Stimulated activated naive B cell treated with anti-CD40 and anti-IgM and Interleukin-4, amounts not matched to agents 10 μg/mL and 1 μg/mL and 100 μg/mL, for 72 hours (primary cell): ENCODE data around the gene TUT4.

Experiments used
- ATAC-seq, 2 donors: fragments of 150-1000 bp; cut with Tn5 transposase; replicated peaks; 2 replicates each; pipeline ENCODE4 v1.10.0; 2021; ENCODE audit warnings: moderate library complexity in 1 of 2
- DNase-seq: peaks from one replicate; pipeline ENCODE4 v3.0.0; 2021
- H3K27ac Mint-ChIP-seq: one replicate; pipeline ENCODE4 v1.8.0; 2022; ENCODE audit warnings: mild to moderate bottlenecking, mixed read lengths
- H3K27me3 Mint-ChIP-seq, 2 donors: one replicate each; pipeline ENCODE4 v1.8.0; 2022; ENCODE audit warnings: mixed read lengths in 2 of 2
- H3K36me3 Mint-ChIP-seq, 2 donors: one replicate each; pipeline ENCODE4 v1.8.0; 2022; ENCODE audit warnings: mixed read lengths in 2 of 2, mild to moderate bottlenecking in 1 of 2
- H3K4me1 Mint-ChIP-seq, 2 donors: one replicate each; pipeline ENCODE4 v1.8.0; 2022; ENCODE audit warnings: mixed read lengths in 2 of 2, mild to moderate bottlenecking in 1 of 2
- H3K4me3 Mint-ChIP-seq, 2 donors: one replicate each; pipeline ENCODE4 v1.8.0; 2022; ENCODE audit warnings: mild to moderate bottlenecking in 2 of 2, mixed read lengths in 2 of 2, moderate library complexity in 1 of 2
- H3K9me3 Mint-ChIP-seq, 2 donors: one replicate each; pipeline ENCODE4 v1.8.0; 2022; ENCODE audit warnings: mixed read lengths in 2 of 2, mild to moderate bottlenecking in 1 of 2

The TUT4 gene

DNA sequence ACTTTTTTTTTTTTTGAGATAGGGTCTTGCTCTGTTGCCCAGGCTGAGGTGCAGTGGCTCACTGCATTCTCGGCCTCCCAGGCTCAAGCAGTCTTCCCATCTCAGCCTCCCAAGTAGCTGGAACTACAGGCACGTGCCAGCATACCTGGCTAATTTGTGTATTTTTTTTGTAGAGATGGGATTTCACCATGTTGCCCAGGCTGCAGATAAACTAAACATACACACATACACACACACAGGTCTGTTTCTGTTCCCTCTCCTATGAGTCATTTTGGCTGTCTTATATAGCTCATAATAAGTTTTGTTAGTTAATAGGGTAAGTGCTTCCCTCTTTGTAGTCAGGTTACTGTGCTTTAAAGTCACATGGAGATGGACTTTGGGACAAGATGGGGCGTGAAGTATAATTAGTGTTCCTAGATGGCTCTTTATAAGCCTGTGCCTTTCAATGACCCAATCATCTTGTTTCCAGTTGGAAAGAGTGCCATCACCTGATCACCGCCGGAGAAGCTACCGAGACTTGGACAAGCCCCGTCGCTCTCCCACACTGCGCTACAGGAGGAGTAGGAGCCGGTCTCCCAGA is 139.4 kb downstream of the TUT4 start:
- H3K4me3 Mint-ChIP-seq, result no peak overlapping the region
- no peak overlapping the region for H3K27ac Mint-ChIP-seq
- no peaks in the 10 kb centered on the region for H3K9me3 Mint-ChIP-seq
- DNase-seq (no peak), ATAC-seq (peak; percentile 60 to 84)
- no peaks in the 10 kb centered on the region for H3K4me1 Mint-ChIP-seq
- peaks cover 50 to 51% of the 10 kb centered on the region in 2 donors for H3K36me3 Mint-ChIP-seq
- H3K27me3 Mint-ChIP-seq, result no peaks in the 10 kb centered on the region

DNA sequence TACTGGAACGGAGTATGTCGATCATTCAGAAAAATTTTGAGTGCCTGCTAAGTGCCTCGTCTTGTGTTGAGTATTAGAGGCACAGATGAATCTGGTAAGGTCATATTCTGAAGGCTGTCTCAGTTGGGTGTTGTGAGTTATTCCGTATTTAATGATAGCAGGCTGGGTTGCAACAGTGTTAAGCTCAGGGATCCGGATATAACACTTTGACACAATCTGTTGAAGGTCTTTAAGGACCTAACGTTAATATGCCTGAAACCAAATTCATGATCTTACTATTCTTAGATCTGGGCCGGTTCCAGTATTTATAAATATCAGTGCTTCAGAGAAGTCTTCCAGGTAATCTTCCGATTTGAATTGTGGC is 147.9 kb downstream of the TUT4 start:
- Mint-ChIP-seq H3K27me3 (no peaks in the 10 kb centered on the region), H3K4me3 (peak overlapping the region; percentile 98), H3K36me3 (peaks cover 23 to 36% of the 10 kb centered on the region in 2 donors), H3K4me1 (peaks cover 11 to 27% of the 10 kb centered on the region in 2 donors), H3K27ac (peak overlapping the region; percentile 98), H3K9me3 (no peaks in the 10 kb centered on the region)
- DNase-seq (no peak), ATAC-seq (no peak)

DNA sequence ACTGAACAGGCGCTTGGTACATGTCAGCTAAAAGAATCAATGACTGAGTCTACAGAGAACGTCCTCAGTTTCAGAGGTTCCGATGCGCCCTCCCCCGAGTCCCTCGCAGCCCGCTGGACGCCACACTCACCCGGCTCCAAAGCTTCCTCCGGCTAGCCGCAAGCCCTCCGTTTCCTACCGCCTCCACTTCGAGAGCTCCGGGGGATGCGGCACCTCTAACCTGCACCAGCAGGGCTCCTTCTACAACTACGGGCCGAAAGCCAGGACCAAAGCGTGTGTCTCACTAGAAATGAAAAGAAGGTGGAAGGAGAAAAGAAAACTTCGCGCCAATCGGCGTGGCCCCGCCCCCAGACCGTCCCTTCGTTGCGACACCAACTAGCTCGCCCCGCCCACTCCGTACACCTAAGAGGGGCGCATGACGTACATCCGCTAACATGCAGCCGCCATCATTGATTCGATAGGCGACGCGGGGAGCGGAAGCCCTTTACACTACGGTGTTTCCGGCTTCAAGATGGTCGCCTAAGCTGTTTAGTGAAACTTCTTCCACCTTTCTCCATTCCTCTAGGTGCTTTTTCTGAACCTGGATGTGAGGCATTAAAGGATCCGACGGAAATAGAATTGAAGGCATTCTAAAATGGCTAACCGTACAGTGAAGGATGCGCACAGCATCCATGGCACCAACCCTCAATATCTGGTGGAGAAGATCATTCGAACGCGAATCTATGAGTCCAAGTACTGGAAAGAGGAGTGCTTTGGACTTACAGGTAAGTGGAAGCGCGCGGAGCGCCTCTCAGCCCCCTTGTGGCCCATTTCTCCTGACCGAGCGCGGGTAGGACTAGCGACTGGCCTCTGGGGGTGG is 148.5 kb downstream of the TUT4 start, which contains the start of the genes ORC1 and PRPF38A:
ORC1 (minus strand) TSS at position 308 of the 859 bp plus-strand sequence. CDS start 2,200 bp downstream, outside the sequence.
PRPF38A (plus strand) TSS at position 487 of the 859 bp plus-strand sequence; CDS start at position 635, 148 bp downstream.
- peak within 1 kb of the TSS; percentile 98 for H3K27ac Mint-ChIP-seq
- no peaks in the 10 kb centered on the region for H3K9me3 Mint-ChIP-seq
- DNase-seq (peak; percentile 91), ATAC-seq (peak; percentile 94 to 97)
- no peaks in the 10 kb centered on the region for H3K27me3 Mint-ChIP-seq
- H3K4me3 Mint-ChIP-seq, result peak within 1 kb of the TSS; percentile 98
- H3K4me1 Mint-ChIP-seq, result peaks cover 11 to 27% of the 10 kb centered on the region in 2 donors
- peaks cover 25 to 41% of the 10 kb centered on the region in 2 donors for H3K36me3 Mint-ChIP-seq

- ATAC-seq, result peak; percentile 59 to 63
- Mint-ChIP-seq H3K4me3 (peak overlapping the region; percentile 98), H3K4me1 (peaks cover 11 to 27% of the 10 kb centered on the region in 2 donors), H3K27ac (peak overlapping the region; percentile 98), H3K36me3 (peaks cover 22 to 39% of the 10 kb centered on the region in 2 donors), H3K27me3 (no peaks in the 10 kb centered on the region), H3K9me3 (no peaks in the 10 kb centered on the region)
- peak; percentile 45 for DNase-seq
Measured at GRCh38 chr1:52403566-52404115, 149.3 kb downstream of the TUT4 start.

- H3K36me3 Mint-ChIP-seq, result peaks cover 18 to 35% of the 10 kb centered on the region in 2 donors
- no peaks in the 10 kb centered on the region for H3K9me3 Mint-ChIP-seq
- H3K4me3 Mint-ChIP-seq, result no peak overlapping the region
- H3K4me1 Mint-ChIP-seq, result peaks cover 11 to 27% of the 10 kb centered on the region in 2 donors
- H3K27ac Mint-ChIP-seq, result no peak overlapping the region
- DNase-seq (no peak), ATAC-seq (no peak)
- no peaks in the 10 kb centered on the region for H3K27me3 Mint-ChIP-seq
Measured at GRCh38 chr1:52402860-52403240, 150.0 kb downstream of the TUT4 start.

DNA sequence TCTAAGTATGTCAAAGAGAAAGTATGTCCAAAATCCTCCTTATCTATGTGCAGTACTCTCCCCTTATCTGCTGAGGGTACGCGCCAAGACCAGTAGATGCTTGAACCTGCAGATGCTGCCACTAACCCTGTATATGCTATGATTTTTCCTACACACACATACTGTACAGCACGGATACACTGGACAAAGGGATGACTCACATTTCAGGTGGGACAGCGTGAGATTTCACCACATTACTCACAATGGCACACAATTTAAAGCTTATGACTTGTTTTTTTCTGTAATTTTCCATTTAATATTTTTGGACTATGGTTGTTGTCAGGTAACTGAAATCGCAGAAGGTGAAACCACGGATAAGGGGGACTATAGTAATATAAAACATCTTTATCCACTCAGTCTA is 152.8 kb downstream of the TUT4 start:
- ATAC-seq, result no peak
- Mint-ChIP-seq H3K4me3 (no peak overlapping the region), H3K4me1 (peaks cover 7 to 13% of the 10 kb centered on the region in 2 donors), H3K27me3 (no peaks in the 10 kb centered on the region), H3K9me3 (no peaks in the 10 kb centered on the region), H3K36me3 (peaks cover 32 to 47% of the 10 kb centered on the region in 2 donors), H3K27ac (no peak overlapping the region)
- no peak for DNase-seq

DNA sequence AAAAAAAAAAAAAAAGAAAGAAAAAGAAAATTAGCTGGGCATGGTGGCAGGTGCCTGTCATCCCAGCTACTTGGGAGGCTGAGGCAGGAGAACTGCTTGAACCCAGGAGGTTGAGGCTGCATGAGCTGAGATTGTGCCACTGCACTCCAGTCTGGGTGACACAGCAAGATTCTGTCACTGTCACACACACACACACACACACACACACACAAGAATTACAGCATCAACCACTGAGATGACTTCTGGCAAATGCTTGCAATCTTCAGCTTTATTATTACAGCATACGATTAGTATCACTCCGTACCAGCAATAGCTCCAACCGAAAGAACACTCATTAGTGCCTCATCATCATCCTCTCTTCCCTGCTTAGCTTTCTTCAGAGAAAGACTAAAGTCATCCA is 153.3 kb downstream of the TUT4 start:
- Mint-ChIP-seq H3K27me3 (no peaks in the 10 kb centered on the region), H3K9me3 (no peaks in the 10 kb centered on the region), H3K4me1 (peaks cover 7 to 12% of the 10 kb centered on the region in 2 donors), H3K27ac (no peak overlapping the region), H3K36me3 (peaks cover 33 to 52% of the 10 kb centered on the region in 2 donors), H3K4me3 (no peak overlapping the region)
- ATAC-seq (no peak), DNase-seq (no peak)

DNA sequence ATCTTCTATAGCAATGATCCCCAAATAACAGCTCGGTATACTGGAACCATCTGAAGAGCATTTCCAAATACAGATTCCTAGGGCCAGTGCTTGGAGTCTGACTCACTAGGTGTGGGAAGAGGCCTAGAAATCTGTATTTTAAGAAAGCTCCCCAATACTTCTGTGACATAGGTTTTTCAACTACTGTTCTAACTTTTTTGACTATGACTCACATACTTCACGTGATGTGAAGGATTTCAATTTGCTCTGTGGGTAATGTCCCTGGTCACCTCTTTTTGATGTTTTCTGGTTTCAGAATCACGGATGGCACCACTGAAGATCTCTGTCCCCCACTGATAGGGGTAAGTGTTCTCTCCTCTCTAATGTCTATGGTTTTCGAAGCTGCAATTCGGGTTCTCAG is 159.7 kb downstream of the TUT4 start:
- ATAC-seq (no peak), DNase-seq (no peak)
- Mint-ChIP-seq H3K4me3 (no peak overlapping the region), H3K36me3 (peaks cover 30 to 65% of the 10 kb centered on the region in 2 donors), H3K9me3 (no peaks in the 10 kb centered on the region), H3K27me3 (no peaks in the 10 kb centered on the region), H3K27ac (no peak overlapping the region), H3K4me1 (no peaks in the 10 kb centered on the region)

GRCh38 chr1:52386458-52386857 is 166.4 kb downstream of the TUT4 start:
- Mint-ChIP-seq H3K27me3 (no peaks in the 10 kb centered on the region), H3K4me1 (no peaks in the 10 kb centered on the region), H3K9me3 (no peaks in the 10 kb centered on the region), H3K36me3 (peaks cover 28 to 53% of the 10 kb centered on the region in 2 donors), H3K27ac (no peak overlapping the region), H3K4me3 (no peak overlapping the region)
- no peak for DNase-seq
- no peak for ATAC-seq

DNA sequence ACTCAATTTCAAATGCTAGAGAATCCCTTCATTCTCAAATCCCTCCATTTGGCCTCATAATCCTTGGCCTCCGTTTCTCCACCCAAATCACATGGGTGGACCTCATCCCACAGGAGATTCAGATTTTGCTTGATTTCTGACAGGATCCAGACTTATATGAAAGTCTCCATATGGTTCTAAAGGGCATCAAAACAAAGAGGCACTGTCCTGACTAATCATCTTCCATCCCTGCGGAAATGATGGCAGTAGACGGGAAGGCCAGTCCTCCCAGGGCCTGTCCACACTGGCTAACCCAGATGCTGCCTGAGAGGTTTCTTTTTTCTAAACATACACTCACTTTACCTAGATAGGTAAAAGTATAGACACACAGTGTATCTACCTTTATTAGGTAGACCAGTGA is 167.5 kb downstream of the TUT4 start:
- no peaks in the 10 kb centered on the region for H3K9me3 Mint-ChIP-seq
- H3K27me3 Mint-ChIP-seq, result no peaks in the 10 kb centered on the region
- H3K4me1 Mint-ChIP-seq, result no peaks in the 10 kb centered on the region
- peaks cover 32 to 52% of the 10 kb centered on the region in 2 donors for H3K36me3 Mint-ChIP-seq
- no peak overlapping the region for H3K27ac Mint-ChIP-seq
- no peak overlapping the region for H3K4me3 Mint-ChIP-seq
- ATAC-seq (no peak), DNase-seq (no peak)
